ENCODE data around the gene GPX5.

- no peak for TF ChIP-seq CTCF (IDR thresholded peaks at IDR 0.05)
- TF ChIP-seq POLR2A (IDR thresholded peaks at IDR 0.05) = no peak
These were observed 40.3 kb downstream of the GPX5 start for GRCh38 chr6:28565823-28566526.
